Right cardiac atrium (tissue), 5 donors: Measurements from ENCODE around the gene CD164. TPM values are rescaled to one million over a fixed set of nuclear protein-coding genes. Genes with fewer than 3 reads are reported as not detected.
"Not testable (repeated sequence)": the region's sequence is repeated elsewhere in the genome, so short reads cannot be mapped to it uniquely, and the experiment has no call there.

ENCODE experiments used
- ATAC-seq, 2 donors: fragments of 200-7000 bp; cut with Tn5 transposase; one replicate each; pipeline versions ENCODE4 v1.8.0 to v1.9.1; 2020; ENCODE audit warnings: moderate library complexity in 2 of 2, mild to moderate bottlenecking in 1 of 2
- DNase-seq, 3 donors: peaks; one replicate each; pipeline ENCODE4 v3.0.0-alpha.2; 2020
- H3K27ac ChIP-seq: one replicate; pipeline ENCODE4 v1.5.1; 2013; ENCODE audit warnings: mild to moderate bottlenecking, low read length, control low read depth, moderate library complexity
- H3K27me3 ChIP-seq: one replicate; pipeline ENCODE4 v1.6.1; 2013; ENCODE audit not compliant: control insufficient read depth, insufficient read depth
- H3K4me1 ChIP-seq: one replicate; pipeline ENCODE4 v1.6.1; 2013; ENCODE audit warnings: low read length; ENCODE audit not compliant: control insufficient read depth, insufficient read depth
- H3K4me3 ChIP-seq: one replicate; pipeline ENCODE4 v1.5.1; 2013; ENCODE audit warnings: low read length, control low read depth
- H3K9me3 ChIP-seq: one replicate; pipeline ENCODE4 v1.6.1; 2013; ENCODE audit warnings: low read length; ENCODE audit not compliant: control insufficient read depth
- WGBS: extraction: QIAGEN DNeasy Blood & Tissue Kit; methylation state at CpG from one replicate; pipeline ENCODE4 v1.1.7; 2013; 5-methylcytosine and 5-hydroxymethylcytosine counted together
- intact Hi-C, 4 donors: fragments of 100-400 bp; cut with DNase I; formaldehyde crosslinking; loops; one replicate each; pipeline versions ENCODE4 v1.11.0 to v1.14.0; 2022 to 2023
- polyA plus RNA-seq: library from polyadenylated mRNA; stranded (reverse); fragments of 200-250 nt; gene quantifications from one replicate; pipeline ENCODE4 v1.2.3, GENCODE V29; 2013
- total RNA-seq, 4 donors: library from RNA; stranded (reverse); fragmentation: NEBNext Ultra II Directional; extraction: Animal tissue kit (Norgen Biotek cat#: 25700); gene quantifications; one replicate each; pipeline ENCODE4 v1.2.1, GENCODE V29; 2021
- donor health status: healthy with polysubstance abuse.
- donor health status: DM: no; HTN: yes; CAD: no.
- donor health status: DM: no; HTN: no; CAD: no.
- donor health status: DM: no; HTN: yes; CAD: no; lungs with severe emphysema.
- donor health status: DM: yes; HTN: yes; CAD: no.

The CD164 gene
- total and polyA plus RNA-seq, 5 donors: 105 to 141 (median 131) TPM

- WGBS: 91% methylated on average over 7 of the region's 7 CpGs
- intact Hi-C loops: no loop called here
- Histone ChIP-seq H3K4me1 (no peaks in the 10 kb centered on the region), H3K27ac (no peak overlapping the region), H3K4me3 (no peak overlapping the region), H3K9me3 (no peaks in the 10 kb centered on the region), H3K27me3 (no peaks in the 10 kb centered on the region)
- ATAC-seq: no peak
- DNase-seq: no peak
Measured at GRCh38 chr6:109343518-109343917, 38.7 kb downstream of the CD164 start.

- H3K4me1 ChIP-seq: no peaks in the 10 kb centered on the region
- H3K9me3 ChIP-seq: no peaks in the 10 kb centered on the region
- no peaks in the 10 kb centered on the region for H3K27me3 ChIP-seq
- WGBS: 97% methylated on average over 6 of the region's 6 CpGs
- intact Hi-C loops: no loop called here
- no peak overlapping the region for H3K27ac ChIP-seq
- no peak overlapping the region for H3K4me3 ChIP-seq
- DNase-seq: no peak
- ATAC-seq: no peak
Measured at GRCh38 chr6:109342911-109343310, 39.4 kb downstream of the CD164 start.

DNA sequence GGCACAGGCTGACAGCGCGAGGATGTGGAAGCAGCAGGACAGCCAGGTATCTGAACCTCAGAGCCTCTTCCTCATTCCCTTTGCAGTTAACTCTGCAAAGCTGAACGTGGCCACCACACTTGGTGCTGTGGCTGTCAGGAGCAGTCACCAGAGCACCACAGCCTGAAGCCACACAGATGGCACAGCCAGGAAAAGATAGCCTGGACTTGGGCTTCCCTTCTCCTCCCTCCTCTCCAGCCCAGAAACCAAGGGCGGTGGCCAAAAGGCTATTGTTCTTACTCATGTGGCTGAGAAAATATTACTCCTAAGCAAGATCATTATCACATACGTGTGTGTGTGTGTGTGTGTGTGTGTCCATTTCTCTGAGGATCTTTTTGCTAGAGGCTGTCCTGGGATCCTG, 39.8 kb downstream of the CD164 start:
- WGBS: 78% methylated on average over 5 of the region's 5 CpGs
- ATAC-seq: peak in 1 of 2 donors; percentile 25
- no peak overlapping the region for H3K27ac ChIP-seq
- no peak overlapping the region for H3K4me3 ChIP-seq
- no peaks in the 10 kb centered on the region for H3K9me3 ChIP-seq
- H3K4me1 ChIP-seq: no peaks in the 10 kb centered on the region
- intact Hi-C loops: no loop called here
- DNase-seq: no peak
- H3K27me3 ChIP-seq: no peaks in the 10 kb centered on the region

- ATAC-seq (no peak), DNase-seq (no peak)
- intact Hi-C loops: no loop called here
- Histone ChIP-seq H3K4me3 (no peak overlapping the region), H3K9me3 (no peaks in the 10 kb centered on the region), H3K27ac (no peak overlapping the region), H3K4me1 (no peaks in the 10 kb centered on the region), H3K27me3 (no peaks in the 10 kb centered on the region)
- 73% methylated on average over 4 of the region's 4 CpGs for WGBS
Measured at GRCh38 chr6:109340811-109341210, 41.5 kb downstream of the CD164 start.

DNA sequence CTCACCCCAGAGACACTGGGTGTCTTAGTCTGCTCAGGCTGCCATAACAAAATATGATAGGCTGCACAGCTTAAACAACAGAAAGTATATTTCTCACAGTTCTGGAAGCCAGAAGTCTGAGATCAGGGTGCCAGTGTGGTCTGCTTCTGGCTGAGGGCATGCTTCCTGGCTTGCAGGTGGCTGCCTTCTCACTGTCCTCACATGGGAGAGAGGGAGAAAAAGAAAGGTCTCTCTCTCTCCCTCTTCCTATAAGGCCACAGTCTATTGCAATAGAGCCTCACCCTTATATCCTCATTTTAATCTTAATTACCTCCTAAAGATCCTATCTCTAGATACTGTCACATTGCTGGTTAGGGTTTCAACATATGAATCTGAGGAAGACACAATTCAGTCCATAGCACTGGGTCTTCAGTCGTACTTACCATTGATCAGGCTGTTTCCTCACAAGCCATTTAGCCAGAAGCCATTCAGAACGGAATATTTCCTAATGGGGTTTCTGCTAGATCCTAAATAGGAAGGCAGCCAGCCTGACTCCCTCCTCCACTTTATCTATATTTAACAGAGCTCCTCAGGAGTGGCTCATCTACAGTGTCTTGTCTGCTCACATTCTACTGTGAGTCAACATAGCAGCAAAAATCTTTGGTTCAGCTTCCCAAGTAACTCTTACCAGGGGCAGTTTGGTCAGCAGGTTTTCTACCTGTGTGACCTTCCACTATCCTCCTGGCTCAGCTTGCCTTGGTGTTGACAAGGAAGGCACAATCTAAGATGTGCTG, 42.2 kb downstream of the CD164 start:
- Histone ChIP-seq H3K4me3 (no peak overlapping the region), H3K27me3 (no peaks in the 10 kb centered on the region), H3K4me1 (no peaks in the 10 kb centered on the region), H3K9me3 (no peaks in the 10 kb centered on the region), H3K27ac (no peak overlapping the region)
- ATAC-seq (no peak), DNase-seq (no peak)
- intact Hi-C loops: no loop called here
- WGBS: 80% methylated on average over 2 of the region's 2 CpGs

DNA sequence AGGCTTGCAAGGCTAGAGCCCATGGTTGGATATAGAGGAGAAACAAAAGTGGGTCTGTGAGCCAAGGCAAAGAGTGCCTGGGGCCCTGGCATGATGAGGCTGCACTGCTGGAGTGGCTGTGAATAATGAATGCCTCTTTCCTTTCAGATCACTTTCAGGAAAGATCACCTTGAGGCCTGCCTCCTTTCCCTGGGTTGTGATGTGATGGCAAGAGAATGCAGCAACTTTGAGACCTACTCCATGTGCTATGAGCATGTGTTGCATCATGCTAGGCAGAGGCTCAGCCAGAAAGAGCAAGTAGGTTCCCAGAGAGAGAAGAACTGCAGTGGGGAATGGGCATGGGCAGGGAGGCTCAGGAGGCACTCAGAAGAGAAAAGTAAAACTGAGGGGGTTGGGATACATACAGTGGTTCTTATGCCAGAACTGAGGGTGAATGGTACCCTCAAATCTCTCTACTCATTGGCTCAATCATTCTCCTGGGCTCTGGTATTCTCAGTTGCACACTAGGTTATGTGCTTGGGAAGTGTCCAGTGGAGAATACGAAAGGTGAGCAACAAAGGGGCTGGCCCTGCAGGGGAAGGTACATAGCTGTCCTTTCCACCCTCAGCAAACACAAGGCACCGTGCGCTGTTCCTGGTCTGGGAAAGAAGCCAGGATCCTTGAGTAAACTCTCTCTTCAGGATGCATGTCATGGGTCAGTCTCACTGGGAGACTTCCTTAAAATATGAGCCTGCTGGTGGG, 45.9 kb downstream of the CD164 start:
- intact Hi-C loops: no loop called here
- WGBS: 42% methylated on average over 3 of the region's 3 CpGs
- no peaks in the 10 kb centered on the region for H3K4me1 ChIP-seq
- ATAC-seq: peak; percentile 69 to 74
- H3K9me3 ChIP-seq: no peaks in the 10 kb centered on the region
- no peak overlapping the region for H3K27ac ChIP-seq
- DNase-seq: no peak
- no peaks in the 10 kb centered on the region for H3K27me3 ChIP-seq
- H3K4me3 ChIP-seq: no peak overlapping the region

GRCh38 chr6:109333870-109334269, 48.4 kb downstream of the CD164 start:
- 85% methylated on average over 1 of the region's 1 CpG for WGBS

GRCh38 chr6:109332748-109333147, 49.5 kb downstream of the CD164 start:
- WGBS: 62% methylated on average over 2 of the region's 2 CpGs
- Histone ChIP-seq H3K27me3 (no peaks in the 10 kb centered on the region), H3K27ac (no peak overlapping the region), H3K9me3 (no peaks in the 10 kb centered on the region), H3K4me1 (no peaks in the 10 kb centered on the region), H3K4me3 (no peak overlapping the region)
- ATAC-seq (peak in 1 of 2 donors; percentile 23), DNase-seq (no peak)
- intact Hi-C loops: no loop called here

More at GRCh38 chr6:109333870-109334269, 48.4 kb downstream of the CD164 start:
- H3K4me3 ChIP-seq, H3K27ac ChIP-seq, H3K9me3 ChIP-seq, H3K27me3 ChIP-seq, H3K4me1 ChIP-seq, ATAC-seq, intact Hi-C loops, DNase-seq: not testable (repeated sequence)

GRCh38 chr6:109331081-109331480, 51.2 kb downstream of the CD164 start:
- H3K27me3 ChIP-seq: no peaks in the 10 kb centered on the region
- ATAC-seq (no peak), DNase-seq (no peak)
- no peak overlapping the region for H3K27ac ChIP-seq
- intact Hi-C loops: no loop called here
- no peak overlapping the region for H3K4me3 ChIP-seq
- no peaks in the 10 kb centered on the region for H3K9me3 ChIP-seq
- H3K4me1 ChIP-seq: no peaks in the 10 kb centered on the region

DNA sequence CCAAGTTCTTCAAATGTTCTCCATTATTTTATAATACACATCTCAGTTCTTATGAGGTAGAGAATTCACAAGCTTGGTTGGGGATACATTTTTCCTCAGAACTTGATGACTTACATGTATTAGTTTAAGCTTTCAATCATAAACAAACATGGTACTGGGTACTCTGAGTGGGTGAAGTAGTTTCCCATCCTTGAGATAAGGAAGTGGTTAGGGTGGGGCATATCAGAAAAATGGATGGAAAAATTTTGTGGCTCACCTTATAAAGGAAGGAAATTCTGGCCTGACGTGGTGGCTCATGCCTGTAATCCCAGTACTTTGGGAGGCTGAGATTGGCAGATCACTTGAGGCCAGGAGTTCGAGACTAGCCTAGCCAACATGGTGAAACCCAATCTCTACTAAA, 52.0 kb downstream of the CD164 start:
- intact Hi-C loops: no loop called here
- Histone ChIP-seq H3K27ac (no peak overlapping the region), H3K27me3 (no peaks in the 10 kb centered on the region), H3K4me3 (no peak overlapping the region), H3K9me3 (no peaks in the 10 kb centered on the region), H3K4me1 (no peaks in the 10 kb centered on the region)
- DNase-seq (no peak), ATAC-seq (no peak)
- 91% methylated on average over 2 of the region's 2 CpGs for WGBS

- intact Hi-C loops: loop anchor here in 1 of 4 donors (5.0 kb wide), 1 partner anchor 41 kb away; no protein-coding TSS in a partner anchor
- ATAC-seq: no peak
- H3K9me3 ChIP-seq: no peaks in the 10 kb centered on the region
- no peak for DNase-seq
- H3K4me3 ChIP-seq: no peak overlapping the region
- no peaks in the 10 kb centered on the region for H3K27me3 ChIP-seq
- 68% methylated on average over 4 of the region's 4 CpGs for WGBS
- no peaks in the 10 kb centered on the region for H3K4me1 ChIP-seq
- H3K27ac ChIP-seq: no peak overlapping the region
Measured at GRCh38 chr6:109328629-109329028, 53.6 kb downstream of the CD164 start.
